ENCODE data around the gene HCN4.

The HCN4 gene

DNA sequence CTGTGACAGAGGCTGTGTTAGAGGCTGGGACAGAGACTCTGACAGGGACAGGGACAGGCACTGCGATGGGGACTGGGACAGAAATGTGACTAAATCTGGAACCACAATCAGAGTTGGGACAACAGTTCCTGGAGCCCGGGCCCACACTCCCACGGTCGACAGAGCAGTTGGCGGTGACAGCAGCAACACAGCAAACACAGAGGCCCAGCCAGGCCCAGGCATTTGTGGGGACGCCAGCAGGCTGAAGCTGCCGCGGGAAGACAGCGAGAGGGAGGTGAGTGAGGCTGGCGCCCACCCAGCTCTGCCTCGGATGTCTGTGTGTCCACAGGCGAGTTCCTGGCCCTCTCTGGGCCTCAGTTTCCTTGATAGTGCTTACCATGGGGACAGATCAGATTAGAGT lies 9.3 kb upstream of the HCN4 start:
- no peak for DNase-seq (ENCODE audit: low spot score)

DNA sequence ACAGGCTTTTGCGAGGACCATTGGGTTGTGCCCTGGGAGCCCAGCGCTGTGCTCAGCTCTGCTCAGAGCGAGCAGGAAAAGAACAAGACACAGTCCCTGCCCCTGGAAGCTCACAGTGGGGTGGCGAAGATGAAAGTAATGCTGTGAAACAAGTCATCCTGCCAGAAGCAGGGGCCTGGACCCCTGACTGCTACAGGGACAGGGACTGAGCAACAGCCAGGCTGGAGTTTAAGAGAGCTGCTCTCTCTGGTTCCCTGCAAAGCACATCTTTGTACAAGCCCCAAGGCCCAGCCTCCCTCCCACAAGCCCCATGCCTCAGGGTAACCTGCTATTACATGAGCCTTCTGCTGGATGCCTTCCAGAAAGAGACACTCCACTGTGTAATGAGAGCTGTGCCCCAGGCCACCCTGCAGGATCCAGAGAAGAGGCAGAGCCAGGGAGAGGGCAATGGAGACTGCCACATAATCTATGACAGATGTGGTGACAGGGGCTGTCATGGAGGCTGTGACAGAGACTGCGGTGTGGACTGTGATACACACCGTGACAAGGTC lies 7.1 kb upstream of the HCN4 start:
- no peak for DNase-seq (ENCODE audit: low spot score)

GRCh38 chr15:73375012-73375411 lies 6.3 kb upstream of the HCN4 start:
- DNase-seq (ENCODE audit: low spot score) = no peak

GRCh38 chr15:73374604-73375003 lies 5.8 kb upstream of the HCN4 start:
- DNase-seq (ENCODE audit: low spot score) = no peak

DNA sequence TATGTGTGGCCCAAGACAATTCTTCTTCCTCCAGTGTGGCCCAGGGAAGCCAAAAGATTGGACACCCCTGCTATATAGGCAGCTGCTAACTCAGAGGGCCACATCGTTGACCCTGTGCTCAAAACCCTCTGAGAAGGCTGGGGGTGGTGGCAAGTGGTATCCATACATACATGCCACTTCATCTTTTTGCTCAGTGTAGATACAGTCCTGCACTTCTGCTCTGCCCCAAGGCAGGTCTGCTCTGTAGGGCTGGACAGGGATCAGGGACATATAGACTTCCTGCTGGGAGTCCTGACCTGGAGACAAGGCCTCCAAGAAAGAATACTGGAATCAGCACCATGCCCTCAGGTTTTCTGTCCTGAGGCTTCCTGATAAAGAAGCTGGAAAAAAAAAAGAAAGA lies 4.5 kb upstream of the HCN4 start:
- no peak for DNase-seq (ENCODE audit: low spot score)

GRCh38 chr15:73371812-73372211 lies 3.1 kb upstream of the HCN4 start:
- DNase-seq (ENCODE audit: low spot score) = no peak

DNA sequence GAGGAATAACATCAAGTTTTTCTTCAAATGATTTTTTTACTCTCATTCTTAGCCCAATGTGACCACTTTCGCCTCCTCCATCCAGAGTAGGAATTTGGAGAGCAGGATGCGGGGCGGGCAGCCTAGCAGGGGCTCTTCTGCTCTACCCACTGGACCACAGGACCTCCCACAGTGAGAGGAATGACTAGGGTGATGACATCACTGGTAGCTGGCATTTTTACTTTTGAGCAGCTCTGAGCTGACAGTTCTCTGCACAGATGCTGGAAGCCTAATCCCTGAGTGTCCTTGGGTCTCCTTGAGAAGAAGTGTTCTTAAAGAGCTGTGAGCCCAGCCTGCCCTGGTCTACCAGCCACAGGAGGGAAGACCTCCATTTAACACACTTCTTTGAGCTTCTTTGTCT lies 1.4 kb upstream of the HCN4 start:
- no peak for DNase-seq (ENCODE audit: low spot score)

GRCh38 chr15:73369154-73369694 lies 466 bp upstream of the HCN4 start:
- DNase-seq (ENCODE audit: low spot score) = no peak

- DNase-seq (ENCODE audit: low spot score) = no peak
Measured at GRCh38 chr15:73367624-73368300, 996 bp downstream of the HCN4 start.

- DNase-seq (ENCODE audit: low spot score) = no peak
Measured at GRCh38 chr15:73366766-73367623, 1.8 kb downstream of the HCN4 start.

DNA sequence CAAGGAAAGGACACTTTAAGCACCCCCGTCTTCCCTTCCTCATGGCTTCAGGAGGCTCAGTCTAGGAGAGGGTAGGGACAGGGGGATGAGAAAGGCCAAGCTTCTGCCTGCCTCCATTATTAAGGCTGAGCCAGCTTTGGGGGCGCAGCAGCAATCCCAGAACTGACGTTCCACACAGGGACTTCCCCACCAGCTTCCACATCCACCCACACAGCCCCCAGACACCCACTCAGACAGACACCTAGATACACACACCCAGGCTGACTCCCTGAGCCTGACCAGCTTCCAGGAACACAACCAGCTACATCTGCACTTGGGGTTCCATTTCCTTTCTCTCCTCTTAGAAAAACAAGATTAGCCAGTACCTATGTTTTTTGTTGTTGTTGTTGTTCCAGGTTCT lies 4.7 kb downstream of the HCN4 start:
- DNase-seq (ENCODE audit: low spot score) = no peak

DNA sequence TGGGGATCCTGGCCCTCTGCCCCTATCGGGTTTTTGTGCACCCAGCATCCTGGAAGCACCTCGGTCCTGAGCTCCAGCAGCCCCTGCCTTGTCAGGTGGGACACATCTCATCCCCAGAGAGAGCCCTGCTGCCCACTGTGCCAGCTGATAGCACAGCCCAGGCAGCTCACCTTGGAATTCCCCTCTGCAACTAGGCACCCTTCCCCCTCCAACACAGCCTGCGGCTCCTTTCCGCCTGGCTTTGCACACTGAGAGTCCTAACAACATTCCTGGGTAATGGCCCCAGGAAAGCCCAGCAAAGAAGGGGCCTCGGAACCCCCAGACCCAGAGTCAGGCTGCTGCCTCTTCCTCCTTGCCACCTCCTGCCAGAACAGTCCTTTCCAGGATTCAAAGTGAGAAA lies 5.9 kb downstream of the HCN4 start:
- DNase-seq (ENCODE audit: low spot score) = no peak

DNA sequence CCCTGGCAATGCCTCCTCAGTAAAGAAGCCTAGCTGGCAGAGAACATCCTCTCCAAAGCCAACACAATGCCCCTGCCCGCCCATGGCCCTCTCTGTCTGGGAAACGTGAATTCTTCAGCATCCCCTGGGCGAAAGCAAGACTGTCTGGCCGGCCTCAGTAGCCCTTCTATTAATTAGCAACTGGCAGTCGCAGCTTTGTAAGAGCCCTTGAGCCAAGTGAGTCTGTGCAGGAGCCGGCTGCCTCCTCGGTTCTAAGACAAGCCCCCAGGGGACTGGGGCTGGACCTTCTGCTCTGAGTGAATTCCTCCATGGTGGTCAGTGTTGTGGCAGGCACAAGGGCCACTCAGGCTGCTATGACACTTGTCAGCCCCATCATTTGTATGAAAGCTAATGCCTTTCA lies 7.4 kb downstream of the HCN4 start:
- DNase-seq (ENCODE audit: low spot score) = no peak

GRCh38 chr15:73359651-73360050 lies 9.1 kb downstream of the HCN4 start:
- no peak for DNase-seq (ENCODE audit: low spot score)

DNA sequence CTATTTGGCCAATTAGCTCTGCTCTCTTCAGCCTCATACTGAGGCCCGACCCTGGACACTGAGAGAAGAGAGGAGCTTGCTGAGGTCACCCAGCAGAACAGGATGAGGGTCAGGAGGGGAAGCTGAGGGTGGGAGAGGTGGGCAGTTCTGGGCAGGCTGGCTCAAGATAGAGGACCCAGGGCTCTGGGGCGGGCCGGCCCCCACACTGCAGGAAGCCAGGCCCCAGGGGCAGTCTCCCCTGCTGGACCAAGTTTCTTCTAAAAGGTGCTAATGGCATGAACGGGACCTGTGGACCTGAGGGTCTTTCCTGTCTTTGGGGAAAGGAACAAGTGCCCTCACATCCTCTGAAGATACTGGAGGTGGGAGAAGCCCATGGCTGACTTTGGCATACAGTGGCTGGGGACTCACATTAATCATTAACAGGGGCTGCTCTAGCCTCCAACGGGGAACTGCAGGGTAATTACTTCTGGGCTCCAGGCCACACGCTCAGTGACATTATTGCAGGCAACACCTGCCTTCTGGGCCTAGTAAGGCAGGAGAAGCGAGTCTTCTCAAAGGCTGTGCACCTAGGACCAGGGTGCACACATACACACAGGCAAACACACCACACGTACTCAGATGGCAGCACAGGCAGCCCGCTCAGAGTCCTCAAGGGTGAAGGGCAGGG lies 10.6 kb downstream of the HCN4 start:
- no peak for DNase-seq (ENCODE audit: low spot score)

DNA sequence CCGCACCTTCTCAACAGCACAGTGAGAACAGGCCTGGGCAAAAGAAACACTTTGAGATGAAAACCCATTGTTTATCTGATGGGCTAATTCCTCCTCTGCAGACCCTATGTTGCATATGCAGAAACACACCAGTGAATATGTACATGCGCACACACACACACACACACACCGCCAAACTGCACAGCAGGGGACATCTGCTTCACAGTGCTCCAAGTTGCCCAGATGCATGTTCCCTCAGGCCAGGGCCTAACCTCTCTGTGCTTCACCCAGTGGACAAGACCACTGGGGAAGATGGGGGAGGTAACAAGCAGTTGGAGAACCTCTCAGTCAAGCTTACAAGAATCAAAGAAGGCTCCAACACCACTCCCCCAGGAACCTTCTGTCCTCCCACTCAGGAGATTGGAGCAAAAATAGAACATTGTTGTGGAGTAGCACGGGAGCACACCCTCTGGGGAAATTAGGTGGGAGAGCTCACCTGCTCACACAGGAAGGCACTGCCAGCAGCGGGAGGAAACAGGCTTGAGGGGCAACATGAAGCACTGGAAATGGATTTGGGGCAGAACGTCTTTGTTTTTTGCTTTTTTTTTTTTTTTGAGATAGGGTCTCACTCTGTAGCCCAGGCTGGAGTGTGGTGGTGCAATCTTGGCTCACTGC lies 13.0 kb downstream of the HCN4 start:
- no peak for DNase-seq (ENCODE audit: low spot score)

- no peak for DNase-seq (ENCODE audit: low spot score)
Measured at GRCh38 chr15:73354241-73354640, 14.5 kb downstream of the HCN4 start.

- no peak for DNase-seq (ENCODE audit: low spot score)
Measured at GRCh38 chr15:73353734-73354133, 15.0 kb downstream of the HCN4 start.

- DNase-seq (ENCODE audit: low spot score) = no peak
Measured at GRCh38 chr15:73352082-73352481, 16.7 kb downstream of the HCN4 start.

- no peak for DNase-seq (ENCODE audit: low spot score)
Measured at GRCh38 chr15:73349191-73349590, 19.6 kb downstream of the HCN4 start.

DNA sequence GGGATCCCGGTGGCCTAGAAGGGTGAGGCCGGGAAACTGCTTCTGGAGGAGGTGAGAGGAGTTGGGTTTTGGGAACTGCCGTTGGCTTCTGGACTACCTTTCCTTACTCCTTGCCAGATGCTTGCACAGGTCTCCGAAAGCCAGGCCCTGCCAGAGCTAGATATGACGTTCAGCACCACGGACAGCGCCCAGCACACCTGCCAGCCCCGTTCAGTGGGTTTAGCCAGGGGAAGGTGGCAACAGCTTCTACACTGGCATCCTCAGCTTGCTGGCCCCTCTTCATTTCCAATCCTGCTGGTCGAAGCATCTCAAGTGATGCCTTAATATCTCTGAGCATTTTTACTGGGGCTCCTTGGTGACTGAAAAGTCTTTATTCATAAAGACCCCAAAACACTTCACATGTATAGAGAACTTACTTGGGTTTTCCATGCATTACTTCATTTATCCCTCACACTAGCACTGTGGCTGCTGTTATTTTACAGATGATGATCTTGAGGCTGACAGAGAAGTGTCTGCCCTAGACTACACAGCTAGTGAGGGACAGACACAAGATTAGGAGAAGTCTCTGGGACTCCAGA lies 21.9 kb downstream of the HCN4 start:
- peak; percentile 26 for DNase-seq (ENCODE audit: low spot score)

GRCh38 chr15:73345658-73346057 lies 23.1 kb downstream of the HCN4 start:
- DNase-seq (ENCODE audit: low spot score) = no peak
